Activated CD8-positive, alpha-beta T cell treated with anti-CD3 and anti-CD28 coated beads, Interleukin-2, amount 10 ng/mL, durations not matched to agents 7 days and 5 days (primary cell): ENCODE measurements around the gene CDHR1. TPM values are rescaled to one million over a fixed set of nuclear protein-coding genes. Genes with fewer than 3 reads are reported as not detected.
"Not testable (repeated sequence)": the region's sequence is repeated elsewhere in the genome, so short reads cannot be mapped to it uniquely, and the experiment has no call there.

Experiments
- ATAC-seq: fragments of 150-1000 bp; cut with Tn5 transposase; one replicate; pipeline ENCODE4 v1.10.0; 2021; ENCODE audit warnings: moderate library complexity
- CTCF ChIA-PET: fragments of 350-600 bp; sonication (Branson Sonifier 250); formaldehyde crosslinking; loops from one replicate; lab custom pipeline; 2021; ENCODE audit warnings: antibody characterized with exemption; lab: Charles Lee
- POLR2A ChIA-PET: fragments of 350-600 bp; sonication (Branson Sonifier 250); formaldehyde crosslinking; loops from one replicate; lab custom pipeline; 2021; ENCODE audit warnings: antibody characterized with exemption; lab: Charles Lee
- DNase-seq: peaks from one replicate; pipeline ENCODE4 v3.0.0-alpha.2; 2020
- H3K27ac Mint-ChIP-seq: one replicate; pipeline ENCODE4 v1.8.0; 2021; ENCODE audit warnings: mild to moderate bottlenecking, mixed read lengths
- H3K27me3 Mint-ChIP-seq: one replicate; pipeline ENCODE4 v1.8.0; 2021; ENCODE audit warnings: low read depth, mixed read lengths
- H3K36me3 Mint-ChIP-seq: one replicate; pipeline ENCODE4 v1.8.0; 2021; ENCODE audit warnings: low read depth, mixed read lengths
- H3K4me1 Mint-ChIP-seq: one replicate; pipeline ENCODE4 v1.8.0; 2021; ENCODE audit warnings: low read depth, mixed read lengths
- H3K4me3 Mint-ChIP-seq: one replicate; pipeline ENCODE4 v1.8.0; 2021; ENCODE audit warnings: mild to moderate bottlenecking, mixed read lengths
- H3K9me3 Mint-ChIP-seq: one replicate; pipeline ENCODE4 v1.8.0; 2022; ENCODE audit warnings: mixed read lengths; ENCODE audit not compliant: insufficient read depth
- total RNA-seq, 2 experiments: library from RNA; stranded (reverse); gene quantifications; one replicate each; pipeline ENCODE4 v1.2.3, GENCODE V29; 2021

The CDHR1 gene
- total RNA-seq, 2 experiments from 2014 or later = 0.26 to 0.29 TPM

GRCh38 chr10:84160663-84161362, 33.5 kb upstream of the CDHR1 start:
- ChIA-PET CTCF (interaction anchor here (1.2 to 2.1 kb wide), 8 partner anchors 9 to 50 kb away, joined by 3 to 14 read pairs (median 4); no protein-coding TSS in a partner anchor), POLR2A (interaction anchor here (0.7 kb wide), 1 partner anchor 13 kb away, joined by 3 read pairs; no protein-coding TSS in a partner anchor)
- H3K27ac Mint-ChIP-seq = no peak overlapping the region
- ATAC-seq (no peak), DNase-seq (no peak)
- H3K4me3 Mint-ChIP-seq = no peak overlapping the region
- H3K4me1 Mint-ChIP-seq = peaks cover 25% of the 10 kb centered on the region
- no peaks in the 10 kb centered on the region for H3K9me3 Mint-ChIP-seq
- H3K36me3 Mint-ChIP-seq = peaks cover 4% of the 10 kb centered on the region
- peaks cover 14% of the 10 kb centered on the region for H3K27me3 Mint-ChIP-seq

GRCh38 chr10:84163996-84164395, 30.3 kb upstream of the CDHR1 start:
- Mint-ChIP-seq H3K4me3 (no peak overlapping the region), H3K9me3 (no peaks in the 10 kb centered on the region), H3K27ac (no peak overlapping the region), H3K27me3 (peaks cover 17% of the 10 kb centered on the region), H3K4me1 (no peaks in the 10 kb centered on the region), H3K36me3 (no peaks in the 10 kb centered on the region)
- CTCF ChIA-PET = interaction anchor here (1.6 to 2.3 kb wide), 2 partner anchors 15 to 16 kb away, joined by 4 to 11 read pairs; no protein-coding TSS in a partner anchor
- DNase-seq (no peak), ATAC-seq (no peak)
- POLR2A ChIA-PET = interaction anchor here (0.9 kb wide), 1 partner anchor 13 kb away, joined by 3 read pairs; no protein-coding TSS in a partner anchor

GRCh38 chr10:84164442-84164841, 29.9 kb upstream of the CDHR1 start:
- Mint-ChIP-seq H3K4me3 (no peak overlapping the region), H3K4me1 (no peaks in the 10 kb centered on the region), H3K9me3 (no peaks in the 10 kb centered on the region), H3K27me3 (peaks cover 17% of the 10 kb centered on the region), H3K36me3 (no peaks in the 10 kb centered on the region), H3K27ac (no peak overlapping the region)
- DNase-seq = no peak
- ATAC-seq = no peak
- ChIA-PET POLR2A (interaction anchor here (0.9 kb wide), 1 partner anchor 13 kb away, joined by 3 read pairs; no protein-coding TSS in a partner anchor), CTCF (interaction anchor here (1.6 to 2.3 kb wide), 3 partner anchors 15 to 50 kb away, joined by 4 to 11 read pairs (median 5); no protein-coding TSS in a partner anchor)

GRCh38 chr10:84166620-84167288, 27.6 kb upstream of the CDHR1 start:
- Mint-ChIP-seq H3K9me3 (no peaks in the 10 kb centered on the region), H3K27me3 (peaks cover 16% of the 10 kb centered on the region), H3K4me1 (no peaks in the 10 kb centered on the region), H3K36me3 (no peaks in the 10 kb centered on the region), H3K27ac (no peak overlapping the region), H3K4me3 (no peak overlapping the region)
- ChIA-PET CTCF (interaction anchor here (1.9 kb wide), 1 partner anchor 48 kb away, joined by 5 read pairs; no protein-coding TSS in a partner anchor), POLR2A (interaction anchor here (1.2 kb wide), 1 partner anchor 11 kb away, joined by 3 read pairs; no protein-coding TSS in a partner anchor)
- DNase-seq = no peak
- no peak for ATAC-seq

- not testable (repeated sequence) for ATAC-seq, H3K27ac Mint-ChIP-seq, H3K4me3 Mint-ChIP-seq, H3K4me1 Mint-ChIP-seq, H3K9me3 Mint-ChIP-seq, DNase-seq, H3K36me3 Mint-ChIP-seq
- ChIA-PET POLR2A (interaction anchor here (1.2 kb wide), 1 partner anchor 11 kb away, joined by 3 read pairs; no protein-coding TSS in a partner anchor), CTCF (interaction anchor here (0.9 kb wide), 1 partner anchor 38 kb away, joined by 3 read pairs; no protein-coding TSS in a partner anchor)
- H3K27me3 Mint-ChIP-seq = peaks cover 14% of the 10 kb centered on the region
Observed at GRCh38 chr10:84167289-84167653, 27.1 kb upstream of the CDHR1 start.

- DNase-seq, H3K9me3 Mint-ChIP-seq, POLR2A ChIA-PET, H3K4me1 Mint-ChIP-seq, H3K36me3 Mint-ChIP-seq, ATAC-seq, H3K4me3 Mint-ChIP-seq, H3K27ac Mint-ChIP-seq: not testable (repeated sequence)
- CTCF ChIA-PET = interaction anchor here (0.9 to 2.1 kb wide), 2 partner anchors 9 to 37 kb away, joined by 3 to 4 read pairs; no protein-coding TSS in a partner anchor
- peaks cover 14% of the 10 kb centered on the region for H3K27me3 Mint-ChIP-seq
Observed at GRCh38 chr10:84168382-84168781, 26.0 kb upstream of the CDHR1 start.

GRCh38 chr10:84171237-84171636, 23.1 kb upstream of the CDHR1 start:
- H3K4me3 Mint-ChIP-seq, CTCF ChIA-PET, H3K27ac Mint-ChIP-seq, POLR2A ChIA-PET, ATAC-seq, H3K9me3 Mint-ChIP-seq, H3K4me1 Mint-ChIP-seq, H3K27me3 Mint-ChIP-seq, H3K36me3 Mint-ChIP-seq: not testable (repeated sequence)
- DNase-seq = peak; percentile 5

- H3K9me3 Mint-ChIP-seq, H3K36me3 Mint-ChIP-seq, H3K27ac Mint-ChIP-seq, POLR2A ChIA-PET, ATAC-seq, H3K4me1 Mint-ChIP-seq, CTCF ChIA-PET, H3K27me3 Mint-ChIP-seq, H3K4me3 Mint-ChIP-seq: not testable (repeated sequence)
- peak; percentile 15 for DNase-seq
Observed at GRCh38 chr10:84171700-84172466, 22.5 kb upstream of the CDHR1 start.

GRCh38 chr10:84172467-84173356, 21.6 kb upstream of the CDHR1 start:
- ChIA-PET CTCF (interaction anchor here (2.2 kb wide), 1 partner anchor 25 kb away, joined by 6 read pairs; no protein-coding TSS in a partner anchor), POLR2A (no interaction called here)
- H3K36me3 Mint-ChIP-seq = no peaks in the 10 kb centered on the region
- H3K4me3 Mint-ChIP-seq = no peak overlapping the region
- DNase-seq (peak; percentile 6), ATAC-seq (no peak)
- H3K4me1 Mint-ChIP-seq = peaks cover 2% of the 10 kb centered on the region
- no peak overlapping the region for H3K27ac Mint-ChIP-seq
- H3K27me3 Mint-ChIP-seq = peaks cover 2% of the 10 kb centered on the region
- H3K9me3 Mint-ChIP-seq = no peaks in the 10 kb centered on the region

GRCh38 chr10:84173501-84173929, 20.8 kb upstream of the CDHR1 start, which contains the start of gene GPR15LG:
Gene GPR15LG, plus strand, starts transcription at chr10:84173801. Its CDS starts 51 bp downstream, at chr10:84173852.
- Mint-ChIP-seq H3K27me3 (peaks cover 2% of the 10 kb centered on the region), H3K9me3 (no peaks in the 10 kb centered on the region), H3K4me1 (peaks cover 2% of the 10 kb centered on the region), H3K4me3 (no peak within 1 kb of the TSS), H3K27ac (no peak within 1 kb of the TSS), H3K36me3 (no peaks in the 10 kb centered on the region)
- ChIA-PET POLR2A (no interaction called here), CTCF (interaction anchor here (2.2 kb wide), 1 partner anchor 26 kb away, joined by 6 read pairs; no protein-coding TSS in a partner anchor)
- DNase-seq = no peak
- ATAC-seq = no peak
